ENCODE data around the gene PAIP1.
A peak's percentile ranks its signal among the peaks of the same experiment; 100 is the strongest.
"Not testable (repeated sequence)": the region's sequence is repeated elsewhere in the genome, so short reads cannot be mapped to it uniquely, and the experiment has no call there.

The PAIP1 gene

DNA sequence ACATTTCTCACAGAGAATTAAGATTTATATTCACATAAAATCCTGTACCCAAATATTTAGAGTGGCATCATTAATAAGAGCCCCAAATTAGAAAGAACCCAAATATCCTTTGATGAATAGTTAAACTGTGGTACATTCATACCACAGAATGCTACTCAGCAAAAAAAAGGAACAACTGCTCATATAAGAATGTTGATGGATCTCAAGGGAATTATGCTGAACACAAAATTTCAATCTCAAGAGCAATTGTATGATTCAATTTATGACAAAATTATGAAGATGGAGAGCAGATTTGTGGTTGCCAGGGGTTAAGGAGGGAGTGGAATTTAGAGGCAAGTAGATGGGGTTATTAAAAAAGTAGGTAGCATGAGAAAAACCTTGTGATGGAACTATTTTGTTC is 4.5 kb upstream of the PAIP1 start:
- Histone ChIP-seq H3K27me3 (peaks cover 15% of the 10 kb centered on the region), H3K9me3 (no peaks in the 10 kb centered on the region), H3K36me3 (no peaks in the 10 kb centered on the region), H3K4me1 (ENCODE audit: control insufficient read depth in 1 of 2, insufficient read depth in 1 of 2, low read depth in 1 of 2, low read length in 1 of 2) (peaks cover 6 to 8% of the 10 kb centered on the region in 2 experiments), H3K27ac (no peak overlapping the region), H3K4me3 (ENCODE audit: low read depth in 1 of 2, low read length in 1 of 2) (no peak overlapping the region)
- TF ChIP-seq, protein P1, sequence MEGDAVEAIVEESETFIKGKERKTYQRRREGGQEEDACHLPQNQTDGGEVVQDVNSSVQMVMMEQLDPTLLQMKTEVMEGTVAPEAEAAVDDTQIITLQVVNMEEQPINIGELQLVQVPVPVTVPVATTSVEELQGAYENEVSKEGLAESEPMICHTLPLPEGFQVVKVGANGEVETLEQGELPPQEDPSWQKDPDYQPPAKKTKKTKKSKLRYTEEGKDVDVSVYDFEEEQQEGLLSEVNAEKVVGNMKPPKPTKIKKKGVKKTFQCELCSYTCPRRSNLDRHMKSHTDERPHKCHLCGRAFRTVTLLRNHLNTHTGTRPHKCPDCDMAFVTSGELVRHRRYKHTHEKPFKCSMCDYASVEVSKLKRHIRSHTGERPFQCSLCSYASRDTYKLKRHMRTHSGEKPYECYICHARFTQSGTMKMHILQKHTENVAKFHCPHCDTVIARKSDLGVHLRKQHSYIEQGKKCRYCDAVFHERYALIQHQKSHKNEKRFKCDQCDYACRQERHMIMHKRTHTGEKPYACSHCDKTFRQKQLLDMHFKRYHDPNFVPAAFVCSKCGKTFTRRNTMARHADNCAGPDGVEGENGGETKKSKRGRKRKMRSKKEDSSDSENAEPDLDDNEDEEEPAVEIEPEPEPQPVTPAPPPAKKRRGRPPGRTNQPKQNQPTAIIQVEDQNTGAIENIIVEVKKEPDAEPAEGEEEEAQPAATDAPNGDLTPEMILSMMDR (IDR thresholded peaks at IDR 0.05) = no peak

DNA sequence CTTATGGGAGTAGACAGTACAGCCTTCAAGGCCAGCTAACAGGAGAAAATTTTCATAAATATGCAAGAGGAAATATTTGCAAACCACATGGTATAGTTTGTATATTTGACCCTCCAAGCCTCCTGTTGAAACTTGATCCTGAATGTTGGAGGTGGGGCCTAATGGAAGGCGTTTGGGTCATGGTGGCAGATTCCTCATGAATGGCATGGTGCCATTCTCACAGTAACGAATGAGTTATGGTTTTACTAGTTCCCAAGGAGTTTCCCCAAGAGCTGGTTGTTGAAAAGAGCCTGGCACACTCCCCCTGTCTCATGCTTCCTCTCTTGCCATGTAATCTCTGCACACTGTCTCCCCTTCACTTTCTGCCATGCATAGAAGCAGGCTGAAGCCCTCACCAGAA is 3.3 kb upstream of the PAIP1 start:
- Histone ChIP-seq H3K36me3 (no peaks in the 10 kb centered on the region), H3K4me1 (ENCODE audit: control insufficient read depth in 1 of 2, insufficient read depth in 1 of 2, low read depth in 1 of 2, low read length in 1 of 2) (peaks cover 14 to 17% of the 10 kb centered on the region in 2 experiments), H3K27ac (no peak overlapping the region), H3K4me3 (ENCODE audit: low read depth in 1 of 2, low read length in 1 of 2) (no peak overlapping the region), H3K9me3 (no peaks in the 10 kb centered on the region), H3K27me3 (peaks cover 15% of the 10 kb centered on the region)
- TF ChIP-seq, protein P1 (IDR thresholded peaks at IDR 0.05) = no peak

DNA sequence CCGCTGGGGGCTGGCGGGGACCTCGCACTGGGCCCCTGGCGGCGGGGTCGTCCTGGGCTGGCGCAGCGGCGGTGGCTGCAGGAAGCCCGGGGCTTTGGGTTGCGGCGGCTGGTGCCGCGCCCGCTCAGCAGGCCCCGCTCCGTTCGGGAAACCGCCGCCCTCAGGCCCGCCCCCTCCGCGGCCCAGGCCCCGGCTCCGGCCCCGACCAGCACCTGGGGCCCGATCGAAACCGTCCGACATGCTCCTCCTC is 345 bp downstream of the PAIP1 start:
- peaks cover 14 to 17% of the 10 kb centered on the region in 2 experiments for H3K4me1 ChIP-seq (ENCODE audit: control insufficient read depth in 1 of 2, insufficient read depth in 1 of 2, low read depth in 1 of 2, low read length in 1 of 2)
- not testable (repeated sequence) for H3K9me3 ChIP-seq, H3K27me3 ChIP-seq, H3K36me3 ChIP-seq
- peak overlapping the region; percentile 78 to 79 for H3K4me3 ChIP-seq (ENCODE audit: low read depth in 1 of 2, low read length in 1 of 2)
- H3K27ac ChIP-seq = peak overlapping the region; percentile 91

DNA sequence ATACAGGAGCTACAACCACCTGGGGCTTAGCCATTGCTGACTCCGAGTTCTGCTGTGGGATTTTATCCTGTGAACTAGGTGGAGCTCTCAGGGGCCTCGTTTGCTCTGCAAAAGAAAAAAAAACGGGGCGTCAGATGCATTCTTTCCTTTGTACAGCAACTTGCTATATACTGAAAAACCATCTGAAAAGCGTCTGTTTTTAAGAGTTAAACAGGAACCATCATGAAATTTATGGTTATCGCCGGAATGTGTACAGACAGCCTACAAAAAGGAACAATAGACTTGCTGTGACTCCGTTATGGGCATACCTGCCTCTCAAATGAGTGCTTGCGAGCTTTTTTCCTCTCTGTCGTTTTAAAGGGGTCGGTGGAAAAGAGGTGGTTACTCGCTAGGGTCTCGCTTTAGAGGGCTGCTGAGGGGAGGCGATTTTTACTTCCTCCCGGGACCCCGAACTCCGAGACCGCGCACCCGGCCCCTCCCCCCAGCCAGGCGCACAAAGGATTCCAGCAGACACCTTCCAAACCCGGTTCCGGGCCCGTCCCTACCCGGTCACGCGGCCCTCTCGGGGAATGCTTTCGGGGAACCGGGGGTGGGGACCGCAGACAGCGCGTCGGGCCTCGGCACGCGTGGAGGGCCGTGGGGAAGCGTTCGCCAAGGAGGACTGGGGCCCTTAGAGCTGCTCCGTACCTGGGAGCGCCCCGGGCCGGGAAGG is 826 bp downstream of the PAIP1 start:
- Histone ChIP-seq H3K9me3 (no peaks in the 10 kb centered on the region), H3K4me3 (ENCODE audit: low read depth in 1 of 2, low read length in 1 of 2) (peak overlapping the region; percentile 78 to 79), H3K4me1 (ENCODE audit: control insufficient read depth in 1 of 2, insufficient read depth in 1 of 2, low read depth in 1 of 2, low read length in 1 of 2) (peaks cover 14 to 17% of the 10 kb centered on the region in 2 experiments), H3K36me3 (peaks cover 6% of the 10 kb centered on the region), H3K27ac (peak overlapping the region; percentile 91), H3K27me3 (peaks cover 6% of the 10 kb centered on the region)
- TF ChIP-seq, protein P1 (IDR thresholded peaks at IDR 0.05) = no peak

DNA sequence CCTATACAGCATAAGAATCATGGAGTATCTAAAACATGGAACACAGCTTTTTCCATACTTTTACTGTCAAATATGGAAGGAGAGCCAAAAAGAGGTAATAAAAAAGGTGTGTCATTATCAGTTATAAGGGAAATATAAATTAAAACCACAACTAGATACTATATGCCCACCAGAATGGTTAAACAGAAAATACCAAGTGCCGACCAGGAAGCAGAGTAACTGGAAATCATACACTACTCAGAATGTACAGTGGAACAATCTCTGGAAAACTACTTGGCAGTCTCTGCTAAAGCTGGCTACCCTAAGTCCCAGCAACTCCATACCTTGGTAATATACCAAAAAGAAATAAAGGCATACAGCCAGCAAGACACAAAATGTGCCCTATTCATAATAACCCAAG is 2.4 kb downstream of the PAIP1 start:
- H3K36me3 ChIP-seq = peaks cover 6% of the 10 kb centered on the region
- peaks cover 14 to 17% of the 10 kb centered on the region in 2 experiments for H3K4me1 ChIP-seq (ENCODE audit: control insufficient read depth in 1 of 2, insufficient read depth in 1 of 2, low read depth in 1 of 2, low read length in 1 of 2)
- TF ChIP-seq, protein P1 (IDR thresholded peaks at IDR 0.05) = no peak
- H3K27me3 ChIP-seq = no peaks in the 10 kb centered on the region
- H3K27ac ChIP-seq = no peak overlapping the region
- H3K9me3 ChIP-seq = no peaks in the 10 kb centered on the region
- H3K4me3 ChIP-seq (ENCODE audit: low read depth in 1 of 2, low read length in 1 of 2) = no peak overlapping the region

DNA sequence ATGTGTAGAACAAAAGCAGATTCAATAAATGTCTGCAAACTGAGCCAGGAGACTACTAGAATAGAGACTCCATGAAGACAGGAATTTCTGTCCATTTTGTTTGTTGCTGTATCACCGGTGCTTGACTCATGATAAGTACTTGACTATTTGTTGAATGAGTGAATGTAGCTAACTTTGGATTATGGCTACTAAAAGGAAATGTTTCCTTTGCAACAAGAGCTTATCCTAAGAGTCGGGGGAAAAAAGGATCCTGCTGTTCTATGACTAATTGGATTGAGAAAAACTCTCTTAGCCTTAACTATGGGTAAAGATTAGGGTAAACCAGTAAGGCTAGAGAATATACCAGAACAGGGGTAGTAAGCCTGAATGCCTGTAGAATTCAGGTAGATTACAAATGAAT is 3.5 kb downstream of the PAIP1 start:
- Histone ChIP-seq H3K36me3 (peaks cover 6% of the 10 kb centered on the region), H3K4me3 (ENCODE audit: low read depth in 1 of 2, low read length in 1 of 2) (no peak overlapping the region), H3K27ac (no peak overlapping the region), H3K9me3 (no peaks in the 10 kb centered on the region), H3K27me3 (no peaks in the 10 kb centered on the region), H3K4me1 (ENCODE audit: control insufficient read depth in 1 of 2, insufficient read depth in 1 of 2, low read depth in 1 of 2, low read length in 1 of 2) (peaks cover 14 to 17% of the 10 kb centered on the region in 2 experiments)
- TF ChIP-seq, protein P1 (IDR thresholded peaks at IDR 0.05) = no peak

All from neutrophil (primary cell).